ENCODE results near the gene CLDN34.

- no peak for TF ChIP-seq POLR2A (IDR thresholded peaks at IDR 0.05)
- no peak for TF ChIP-seq CTCF (IDR thresholded peaks at IDR 0.05)
These were observed 11.7 kb upstream of the CLDN34 start for GRCh38 chrX:9955506-9955905.
